HEK293 (cell line): ENCODE data around the gene JOSD1.

Experiments
- CTCF ChIA-PET: fragments of 350-600 bp; formaldehyde crosslinking; extraction: SDS; loops from one replicate; lab custom pipeline; 2021; ENCODE audit warnings: antibody characterized with exemption; lab: Yijun Ruan, JAX
- POLR2A ChIA-PET: fragments of 300-600 bp; formaldehyde crosslinking; extraction: SDS; loops from one replicate; lab custom pipeline; 2020; ENCODE audit warnings: antibody characterized with exemption, inconsistent platforms; lab: Yijun Ruan, JAX
- H3K27ac ChIP-seq: fragments of 200-500 bp; sonication (Bioruptor generic); 2 replicates; pipeline ENCODE4 v1.5.1; 2014; ENCODE audit warnings: low read depth, low read length, control low read depth, inconsistent platforms; ENCODE audit errors: extremely low read depth
- H3K36me3 ChIP-seq, 2 experiments: fragments of 200-500 bp in 1 of 2; sonication (Bioruptor generic) in 1 of 2; 1 replicate in 1 of 2; 2 replicates in 1 of 2; pipeline ENCODE4 v1.5.1; 2014 to 2017; ENCODE audit warnings: inconsistent platforms in 2 of 2, low read length in 2 of 2; ENCODE audit not compliant: control insufficient read depth in 2 of 2, insufficient read depth in 1 of 2
- H3K4me1 ChIP-seq: fragments of 200-500 bp; sonication (Bioruptor generic); 2 replicates; pipeline ENCODE4 v1.5.1; 2014; ENCODE audit warnings: mild to moderate bottlenecking, low read length, inconsistent platforms; ENCODE audit not compliant: control insufficient read depth, insufficient read depth
- H3K4me3 ChIP-seq: 2 replicates; pipeline ENCODE4 v1.5.1; 2011; ENCODE audit warnings: low read depth, mild to moderate bottlenecking, control low read depth, low read length, moderate library complexity
- H3K9me3 ChIP-seq: fragments of 200-500 bp; sonication (Bioruptor generic); 2 replicates; pipeline ENCODE4 v1.5.1; 2014; ENCODE audit warnings: low read depth, low read length, inconsistent platforms; ENCODE audit not compliant: control insufficient read depth, insufficient read depth
- GLI2 ChIP-seq: fragments of 450-650 bp; formaldehyde crosslinking; IDR thresholded peaks from 2 replicates; pipeline ENCODE4; 2017; ENCODE audit warnings: missing biosample characterization, missing genetic modification characterization, low read depth, borderline replicate concordance
- GLIS1 ChIP-seq: fragments of 450-650 bp; formaldehyde crosslinking; IDR thresholded peaks from 2 replicates; pipeline ENCODE4 v1.5.1; 2016; ENCODE audit warnings: missing biosample characterization, missing genetic modification characterization
- GLIS2 ChIP-seq: fragments of 450-650 bp; formaldehyde crosslinking; IDR thresholded peaks from 2 replicates; pipeline ENCODE4 v1.5.1; 2016; ENCODE audit warnings: missing biosample characterization, missing genetic modification characterization
- KLF16 ChIP-seq: fragments of 450-650 bp; formaldehyde crosslinking; IDR thresholded peaks from 2 replicates; pipeline ENCODE4 v1.5.1; 2017; ENCODE audit warnings: missing biosample characterization, missing genetic modification characterization
- PRDM1 ChIP-seq: fragments of 450-650 bp; formaldehyde crosslinking; IDR thresholded peaks from 2 replicates; pipeline ENCODE4; 2016; ENCODE audit warnings: missing biosample characterization, missing genetic modification characterization
- ZBTB21 ChIP-seq: fragments of 450-650 bp; formaldehyde crosslinking; IDR thresholded peaks from 2 replicates; pipeline ENCODE4 v1.5.1; 2017; ENCODE audit warnings: missing biosample characterization, missing genetic modification characterization
- ZFP41 ChIP-seq: fragments of 450-650 bp; formaldehyde crosslinking; IDR thresholded peaks from 2 replicates; pipeline ENCODE4 v1.5.1; 2016; ENCODE audit warnings: missing biosample characterization, missing genetic modification characterization, borderline replicate concordance
- ZNF335 ChIP-seq: fragments of 450-650 bp; formaldehyde crosslinking; conservative IDR thresholded peaks from 2 replicates; pipeline ENCODE4 v1.5.1; 2016; ENCODE audit warnings: missing biosample characterization, missing genetic modification characterization
- ZNF350 ChIP-seq: fragments of 450-650 bp; formaldehyde crosslinking; IDR thresholded peaks from 2 replicates; pipeline ENCODE4 v1.5.0; 2017; ENCODE audit warnings: missing biosample characterization, mild to moderate bottlenecking, missing genetic modification characterization
- ZNF510 ChIP-seq: fragments of 450-650 bp; formaldehyde crosslinking; IDR thresholded peaks from 2 replicates; pipeline ENCODE4 v1.5.1; 2018; ENCODE audit warnings: mild to moderate bottlenecking, missing genetic modification characterization, missing biosample characterization; ENCODE audit not compliant: insufficient replicate concordance
- ZNF561 ChIP-seq: fragments of 450-650 bp; IDR thresholded peaks from 2 replicates; pipeline ENCODE4 v1.5.1; 2018; ENCODE audit warnings: missing biosample characterization, missing genetic modification characterization, borderline replicate concordance
- TF ChIP-seq, protein P1 (sequence below): fragments of 450-650 bp; formaldehyde crosslinking; IDR thresholded peaks from 2 replicates; pipeline ENCODE4 v1.5.1; 2016; ENCODE audit warnings: missing biosample characterization, missing genetic modification characterization
- TF ChIP-seq, protein P2 (sequence below): fragments of 450-650 bp; formaldehyde crosslinking; IDR thresholded peaks from 2 replicates; pipeline ENCODE4 v1.5.1; 2016; ENCODE audit warnings: missing biosample characterization, missing genetic modification characterization
- TF ChIP-seq, protein P3 (sequence below): fragments of 450-650 bp; formaldehyde crosslinking; IDR thresholded peaks from 2 replicates; pipeline ENCODE4 v1.5.0; 2017; ENCODE audit warnings: missing biosample characterization, missing genetic modification characterization, borderline replicate concordance
- TF ChIP-seq, protein P4 (sequence below): sonication (generic); formaldehyde crosslinking; IDR thresholded peaks from 2 replicates; pipeline ENCODE4 v1.8.1; 2022; ENCODE audit warnings: mild to moderate bottlenecking, moderate library complexity, missing genetic modification reagents

Gene JOSD1

DNA sequence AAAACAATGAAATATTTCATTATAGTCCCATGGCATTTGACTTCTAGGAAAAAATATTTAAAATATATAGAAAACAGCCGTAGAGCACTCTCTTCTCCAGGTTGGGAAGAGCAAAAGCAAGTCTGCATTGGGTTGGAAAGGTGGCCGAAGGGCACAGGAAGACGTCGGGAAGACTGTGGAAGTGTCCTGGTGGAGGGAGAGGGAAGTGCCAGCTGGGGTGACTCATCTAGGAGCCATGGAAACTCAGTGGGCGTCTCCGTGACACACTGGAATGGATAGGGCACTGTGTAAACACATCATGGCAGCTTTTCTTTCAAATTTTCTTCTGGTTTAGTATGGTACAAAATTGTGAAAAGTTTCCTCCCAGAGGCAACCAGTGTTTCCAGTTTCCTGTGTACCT is 17.7 kb upstream of the JOSD1 start (continued):
- TF ChIP-seq ZBTB21 (tag by site-specific recombination) (no peak), ZNF350 (tag by site-specific recombination) (no peak), ZNF561 (tag by site-specific recombination) (no peak), GLIS2 (no peak), ZNF335 (no peak), GLI2 (no peak), ZNF510 (tag by site-specific recombination) (no peak), KLF16 (0 out of 2 replicates have a peak, but pooled peaks have one; percentile 12)
- TF ChIP-seq, protein P1, sequence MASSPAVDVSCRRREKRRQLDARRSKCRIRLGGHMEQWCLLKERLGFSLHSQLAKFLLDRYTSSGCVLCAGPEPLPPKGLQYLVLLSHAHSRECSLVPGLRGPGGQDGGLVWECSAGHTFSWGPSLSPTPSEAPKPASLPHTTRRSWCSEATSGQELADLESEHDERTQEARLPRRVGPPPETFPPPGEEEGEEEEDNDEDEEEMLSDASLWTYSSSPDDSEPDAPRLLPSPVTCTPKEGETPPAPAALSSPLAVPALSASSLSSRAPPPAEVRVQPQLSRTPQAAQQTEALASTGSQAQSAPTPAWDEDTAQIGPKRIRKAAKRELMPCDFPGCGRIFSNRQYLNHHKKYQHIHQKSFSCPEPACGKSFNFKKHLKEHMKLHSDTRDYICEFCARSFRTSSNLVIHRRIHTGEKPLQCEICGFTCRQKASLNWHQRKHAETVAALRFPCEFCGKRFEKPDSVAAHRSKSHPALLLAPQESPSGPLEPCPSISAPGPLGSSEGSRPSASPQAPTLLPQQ = no peak
- TF ChIP-seq, protein P2, sequence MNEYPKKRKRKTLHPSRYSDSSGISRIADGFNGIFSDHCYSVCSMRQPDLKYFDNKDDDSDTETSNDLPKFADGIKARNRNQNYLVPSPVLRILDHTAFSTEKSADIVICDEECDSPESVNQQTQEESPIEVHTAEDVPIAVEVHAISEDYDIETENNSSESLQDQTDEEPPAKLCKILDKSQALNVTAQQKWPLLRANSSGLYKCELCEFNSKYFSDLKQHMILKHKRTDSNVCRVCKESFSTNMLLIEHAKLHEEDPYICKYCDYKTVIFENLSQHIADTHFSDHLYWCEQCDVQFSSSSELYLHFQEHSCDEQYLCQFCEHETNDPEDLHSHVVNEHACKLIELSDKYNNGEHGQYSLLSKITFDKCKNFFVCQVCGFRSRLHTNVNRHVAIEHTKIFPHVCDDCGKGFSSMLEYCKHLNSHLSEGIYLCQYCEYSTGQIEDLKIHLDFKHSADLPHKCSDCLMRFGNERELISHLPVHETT (tag by site-specific recombination) = no peak

DNA sequence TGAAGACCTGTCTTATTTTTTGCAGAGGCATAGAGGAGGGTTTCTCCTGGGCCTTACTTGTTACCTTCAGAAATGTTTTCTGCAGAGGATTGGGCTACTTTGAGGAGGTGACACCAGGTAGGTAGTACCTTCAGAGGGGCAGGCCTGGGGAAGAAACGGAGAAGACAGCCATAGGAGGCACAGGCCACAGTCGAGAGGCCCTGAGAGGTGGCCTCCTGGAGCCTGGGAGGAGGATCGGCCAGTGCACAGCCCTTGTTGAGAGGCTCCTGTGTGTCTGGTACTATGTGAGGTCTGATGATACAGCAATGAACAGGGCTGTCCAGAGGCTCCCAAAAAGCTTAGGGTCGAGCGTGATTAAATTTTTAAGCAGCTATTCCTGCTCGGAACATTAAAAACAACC is 16.5 kb upstream of the JOSD1 start:
- Histone ChIP-seq H3K27ac (peak overlapping the region; percentile 34; the same call in 1 of the 2 replicates), H3K4me1 (peaks cover 12% of the 10 kb centered on the region), H3K36me3 (peaks cover 24 to 72% of the 10 kb centered on the region in 2 experiments), H3K9me3 (no peaks in the 10 kb centered on the region), H3K4me3 (no peak overlapping the region)
- ChIA-PET POLR2A (interaction anchor here (1.2 to 2.0 kb wide), 3 partner anchors 9 to 36 kb away, joined by 4 to 12 read pairs (median 4); partner anchors contain the start of gene GTPBP1), CTCF (interaction anchor here (1.0 to 2.7 kb wide), 5 partner anchors 10 to 36 kb away, joined by 3 to 19 read pairs (median 4); partner anchors contain the start of genes GTPBP1 and TOMM22)
- TF ChIP-seq GLIS1 (tag by site-specific recombination) = peak; percentile 51; the same call in 1 of the 2 replicates
- TF ChIP-seq, protein P3, sequence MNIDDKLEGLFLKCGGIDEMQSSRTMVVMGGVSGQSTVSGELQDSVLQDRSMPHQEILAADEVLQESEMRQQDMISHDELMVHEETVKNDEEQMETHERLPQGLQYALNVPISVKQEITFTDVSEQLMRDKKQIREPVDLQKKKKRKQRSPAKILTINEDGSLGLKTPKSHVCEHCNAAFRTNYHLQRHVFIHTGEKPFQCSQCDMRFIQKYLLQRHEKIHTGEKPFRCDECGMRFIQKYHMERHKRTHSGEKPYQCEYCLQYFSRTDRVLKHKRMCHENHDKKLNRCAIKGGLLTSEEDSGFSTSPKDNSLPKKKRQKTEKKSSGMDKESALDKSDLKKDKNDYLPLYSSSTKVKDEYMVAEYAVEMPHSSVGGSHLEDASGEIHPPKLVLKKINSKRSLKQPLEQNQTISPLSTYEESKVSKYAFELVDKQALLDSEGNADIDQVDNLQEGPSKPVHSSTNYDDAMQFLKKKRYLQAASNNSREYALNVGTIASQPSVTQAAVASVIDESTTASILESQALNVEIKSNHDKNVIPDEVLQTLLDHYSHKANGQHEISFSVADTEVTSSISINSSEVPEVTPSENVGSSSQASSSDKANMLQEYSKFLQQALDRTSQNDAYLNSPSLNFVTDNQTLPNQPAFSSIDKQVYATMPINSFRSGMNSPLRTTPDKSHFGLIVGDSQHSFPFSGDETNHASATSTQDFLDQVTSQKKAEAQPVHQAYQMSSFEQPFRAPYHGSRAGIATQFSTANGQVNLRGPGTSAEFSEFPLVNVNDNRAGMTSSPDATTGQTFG (tag by site-specific recombination) = no peak

DNA sequence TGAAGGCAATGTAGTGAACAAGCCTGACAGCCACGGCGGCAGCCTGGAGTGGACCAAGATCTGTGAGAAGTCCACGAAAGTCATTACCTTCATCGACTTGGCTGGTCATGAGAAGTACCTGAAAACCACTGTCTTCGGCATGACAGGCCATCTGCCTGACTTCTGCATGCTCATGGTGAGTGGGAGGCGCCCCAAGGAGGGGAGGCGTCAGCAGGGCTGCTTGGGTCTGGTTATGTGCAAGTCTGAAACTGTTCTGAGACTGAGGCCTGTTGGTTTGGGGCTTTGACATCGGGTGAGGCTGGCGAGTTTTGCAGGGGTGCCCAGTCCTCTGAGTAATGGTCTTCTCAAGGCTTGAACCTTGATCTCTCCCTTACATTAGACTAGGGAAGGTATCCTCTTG is 16.1 kb upstream of the JOSD1 start:
- ChIA-PET CTCF (interaction anchor here (0.9 to 3.2 kb wide), 5 partner anchors 8 to 51 kb away, joined by 3 to 13 read pairs (median 6); partner anchors contain the start of gene TOMM22), POLR2A (interaction anchor here (0.8 to 2.7 kb wide), 3 partner anchors 9 to 11 kb away, joined by 3 to 17 read pairs (median 12); partner anchors contain the start of gene GTPBP1)
- Histone ChIP-seq H3K27ac (peak overlapping the region; percentile 34; the same call in 1 of the 2 replicates), H3K36me3 (peaks cover 20 to 72% of the 10 kb centered on the region in 2 experiments), H3K4me1 (peaks cover 12% of the 10 kb centered on the region), H3K4me3 (no peak overlapping the region), H3K9me3 (no peaks in the 10 kb centered on the region)
- no peak for TF ChIP-seq ZFP41 (tag by site-specific recombination)
- no peak for TF ChIP-seq ZNF561 (tag by site-specific recombination)
- TF ChIP-seq PRDM1 (tag by site-specific recombination) = no peak
- TF ChIP-seq, protein P4, sequence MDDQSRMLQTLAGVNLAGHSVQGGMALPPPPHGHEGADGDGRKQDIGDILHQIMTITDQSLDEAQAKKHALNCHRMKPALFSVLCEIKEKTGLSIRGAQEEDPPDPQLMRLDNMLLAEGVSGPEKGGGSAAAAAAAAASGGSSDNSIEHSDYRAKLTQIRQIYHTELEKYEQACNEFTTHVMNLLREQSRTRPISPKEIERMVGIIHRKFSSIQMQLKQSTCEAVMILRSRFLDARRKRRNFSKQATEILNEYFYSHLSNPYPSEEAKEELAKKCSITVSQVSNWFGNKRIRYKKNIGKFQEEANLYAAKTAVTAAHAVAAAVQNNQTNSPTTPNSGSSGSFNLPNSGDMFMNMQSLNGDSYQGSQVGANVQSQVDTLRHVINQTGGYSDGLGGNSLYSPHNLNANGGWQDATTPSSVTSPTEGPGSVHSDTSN (CRISPR knock-in tag) = no peak
- TF ChIP-seq, protein P1 = no peak
